Neural progenitor cell (in vitro differentiated cells): ENCODE measurements around the gene MACROD2. TPM values are rescaled to one million over a fixed set of nuclear protein-coding genes. Genes with fewer than 3 reads are reported as not detected.

ENCODE experiments used
- DNase-seq: peaks from one replicate; pipeline ENCODE4 v3.0.0-alpha.2; 2016; ENCODE audit warnings: low spot score
- H2AFZ ChIP-seq: fragments of 200-600 bp; sonication (generic); replicated peaks from 2 replicates; pipeline ENCODE4 v1.6.1; 2016; ENCODE audit warnings: antibody characterized with exemption
- H3F3A ChIP-seq: fragments of 200-600 bp; sonication (generic); 2 replicates; pipeline ENCODE4 v1.6.1; 2016; ENCODE audit warnings: antibody characterized with exemption, low read depth
- H3K27ac ChIP-seq: fragments of 200-600 bp; sonication (generic); 2 replicates; pipeline ENCODE4 v1.5.1; 2016; ENCODE audit warnings: mild to moderate bottlenecking
- H3K27me3 ChIP-seq: fragments of 200-600 bp; sonication (generic); 2 replicates; pipeline ENCODE4 v1.6.1; 2016; ENCODE audit warnings: mild to moderate bottlenecking, moderate library complexity
- H3K36me3 ChIP-seq: fragments of 200-600 bp; sonication (generic); 2 replicates; pipeline ENCODE4 v1.5.1; 2016
- H3K4me1 ChIP-seq: fragments of 200-600 bp; sonication (generic); 2 replicates; pipeline ENCODE4 v1.6.1; 2016; ENCODE audit warnings: mixed run types
- H3K4me2 ChIP-seq: fragments of 200-600 bp; sonication (generic); 2 replicates; pipeline ENCODE4 v1.6.1; 2016
- H3K4me3 ChIP-seq: fragments of 200-600 bp; sonication (generic); 2 replicates; pipeline ENCODE4 v1.5.1; 2016
- H3K79me2 ChIP-seq: fragments of 200-600 bp; sonication (generic); 2 replicates; pipeline ENCODE4 v1.6.1; 2016; ENCODE audit warnings: low read depth
- H3K9ac ChIP-seq: fragments of 200-600 bp; sonication (generic); 2 replicates; pipeline ENCODE4 v1.6.1; 2016
- H3K9me3 ChIP-seq: fragments of 200-600 bp; sonication (generic); 2 replicates; pipeline ENCODE4 v1.5.1; 2016; ENCODE audit warnings: low read depth
- H4K20me1 ChIP-seq: fragments of 200-600 bp; sonication (generic); 2 replicates; pipeline ENCODE4 v1.6.1; 2016; ENCODE audit warnings: low read depth
- H3K27ac Mint-ChIP-seq: 3 replicates; pipeline ENCODE4 v1.8.0; 2021; ENCODE audit warnings: mixed read lengths
- H3K27me3 Mint-ChIP-seq: 2 replicates; pipeline ENCODE4 v1.8.0; 2022; ENCODE audit warnings: low read depth, mild to moderate bottlenecking, inconsistent platforms, moderate library complexity, mixed read lengths; ENCODE audit not compliant: insufficient read depth
- H3K36me3 Mint-ChIP-seq: 3 replicates; pipeline ENCODE4 v1.8.0; 2021; ENCODE audit warnings: mixed read lengths
- H3K4me1 Mint-ChIP-seq: 3 replicates; pipeline ENCODE4 v1.8.0; 2021; ENCODE audit warnings: mixed read lengths
- H3K4me3 Mint-ChIP-seq: 3 replicates; pipeline ENCODE4 v1.8.0; 2021; ENCODE audit warnings: mild to moderate bottlenecking, moderate library complexity, mixed read lengths
- H3K9me3 Mint-ChIP-seq: 3 replicates; pipeline ENCODE4 v1.8.0; 2020; ENCODE audit warnings: mixed read lengths
- EZH2 ChIP-seq: fragments of 200-600 bp; sonication (generic); IDR thresholded peaks from 2 replicates; pipeline ENCODE4 v1.6.1; 2017; ENCODE audit warnings: antibody characterized with exemption, mild to moderate bottlenecking, moderate library complexity
- EZH2phosphoT487 ChIP-seq: fragments of 200-600 bp; sonication (generic); IDR thresholded peaks from 2 replicates; pipeline ENCODE4 v1.6.1; 2017; ENCODE audit warnings: antibody characterized with exemption
- total RNA-seq: library from RNA; depleted of rRNA; stranded (reverse); fragments of >200 nt; gene quantifications from 2 replicates; pipeline ENCODE4 v1.2.3, GENCODE V29; 2015; ENCODE audit warnings: low replicate concordance
- TF ChIP-seq, protein P1 (sequence below): fragments of 200-600 bp; sonication (generic); IDR thresholded peaks from 2 replicates; pipeline ENCODE4 v1.5.1; 2017; ENCODE audit warnings: antibody characterized with exemption, mild to moderate bottlenecking

The MACROD2 gene
- total RNA-seq, 1 donor from 2014 or later = 11.9 TPM

- H3K9me3 Mint-ChIP-seq = no peaks in the 10 kb centered on the region
- H3K4me2 ChIP-seq = no peak overlapping the region
These were observed 1183.3 kb downstream of the MACROD2 start for GRCh38 chr20:15178581-15178980.

GRCh38 chr20:15179381-15179780 is 1184.1 kb downstream of the MACROD2 start:
- Mint-ChIP-seq H3K4me1 (peaks cover 5% of the 10 kb centered on the region), H3K27ac (no peak overlapping the region), H3K36me3 (no peaks in the 10 kb centered on the region), H3K9me3 (no peaks in the 10 kb centered on the region), H3K27me3 (no peaks in the 10 kb centered on the region), H3K4me3 (no peak overlapping the region)
- no peaks in the 10 kb centered on the region for H3K36me3 ChIP-seq
- H3K4me1 ChIP-seq = no peaks in the 10 kb centered on the region
- DNase-seq = no peak
- no peak overlapping the region for H3K27ac ChIP-seq
- TF ChIP-seq, protein P1, sequence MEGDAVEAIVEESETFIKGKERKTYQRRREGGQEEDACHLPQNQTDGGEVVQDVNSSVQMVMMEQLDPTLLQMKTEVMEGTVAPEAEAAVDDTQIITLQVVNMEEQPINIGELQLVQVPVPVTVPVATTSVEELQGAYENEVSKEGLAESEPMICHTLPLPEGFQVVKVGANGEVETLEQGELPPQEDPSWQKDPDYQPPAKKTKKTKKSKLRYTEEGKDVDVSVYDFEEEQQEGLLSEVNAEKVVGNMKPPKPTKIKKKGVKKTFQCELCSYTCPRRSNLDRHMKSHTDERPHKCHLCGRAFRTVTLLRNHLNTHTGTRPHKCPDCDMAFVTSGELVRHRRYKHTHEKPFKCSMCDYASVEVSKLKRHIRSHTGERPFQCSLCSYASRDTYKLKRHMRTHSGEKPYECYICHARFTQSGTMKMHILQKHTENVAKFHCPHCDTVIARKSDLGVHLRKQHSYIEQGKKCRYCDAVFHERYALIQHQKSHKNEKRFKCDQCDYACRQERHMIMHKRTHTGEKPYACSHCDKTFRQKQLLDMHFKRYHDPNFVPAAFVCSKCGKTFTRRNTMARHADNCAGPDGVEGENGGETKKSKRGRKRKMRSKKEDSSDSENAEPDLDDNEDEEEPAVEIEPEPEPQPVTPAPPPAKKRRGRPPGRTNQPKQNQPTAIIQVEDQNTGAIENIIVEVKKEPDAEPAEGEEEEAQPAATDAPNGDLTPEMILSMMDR = no peak
- TF ChIP-seq EZH2phosphoT487 (no peak), EZH2 (no peak)
- H3F3A ChIP-seq = no peaks in the 10 kb centered on the region
- no peaks in the 10 kb centered on the region for H4K20me1 ChIP-seq
- H3K9ac ChIP-seq = no peak overlapping the region
- no peak overlapping the region for H3K4me3 ChIP-seq
- H2AFZ ChIP-seq = no peak overlapping the region
- no peak overlapping the region for H3K4me2 ChIP-seq
- no peaks in the 10 kb centered on the region for H3K9me3 ChIP-seq
- H3K27me3 ChIP-seq = no peaks in the 10 kb centered on the region
- H3K79me2 ChIP-seq = no peaks in the 10 kb centered on the region

More at GRCh38 chr20:15178581-15178980, 1183.3 kb downstream of the MACROD2 start:
- DNase-seq = no peak
- Histone ChIP-seq H3K27me3 (no peaks in the 10 kb centered on the region), H3K9me3 (no peaks in the 10 kb centered on the region), H3K27ac (no peak overlapping the region), H3K4me1 (no peaks in the 10 kb centered on the region), H3K79me2 (no peaks in the 10 kb centered on the region), H2AFZ (no peak overlapping the region), H3F3A (no peaks in the 10 kb centered on the region), H4K20me1 (no peaks in the 10 kb centered on the region), H3K9ac (no peak overlapping the region), H3K36me3 (no peaks in the 10 kb centered on the region), H3K4me3 (no peak overlapping the region)
- H3K27ac Mint-ChIP-seq = no peak overlapping the region
- no peak overlapping the region for H3K4me3 Mint-ChIP-seq
- no peaks in the 10 kb centered on the region for H3K36me3 Mint-ChIP-seq
- TF ChIP-seq EZH2phosphoT487 = no peak
- TF ChIP-seq EZH2 = no peak
- TF ChIP-seq, protein P1 = no peak
- no peaks in the 10 kb centered on the region for H3K27me3 Mint-ChIP-seq
- peaks cover 5% of the 10 kb centered on the region for H3K4me1 Mint-ChIP-seq

- Mint-ChIP-seq H3K27ac (no peak overlapping the region), H3K27me3 (no peaks in the 10 kb centered on the region), H3K4me1 (peaks cover 5% of the 10 kb centered on the region), H3K36me3 (no peaks in the 10 kb centered on the region), H3K9me3 (no peaks in the 10 kb centered on the region), H3K4me3 (no peak overlapping the region)
- H2AFZ ChIP-seq = no peak overlapping the region
- no peaks in the 10 kb centered on the region for H3K27me3 ChIP-seq
- no peaks in the 10 kb centered on the region for H3K4me1 ChIP-seq
- no peak overlapping the region for H3K27ac ChIP-seq
- no peaks in the 10 kb centered on the region for H3K9me3 ChIP-seq
- H3K4me2 ChIP-seq = no peak overlapping the region
- H3K9ac ChIP-seq = no peak overlapping the region
- no peak for TF ChIP-seq EZH2phosphoT487
- no peak for TF ChIP-seq EZH2
- TF ChIP-seq, protein P1 = no peak
- H4K20me1 ChIP-seq = no peaks in the 10 kb centered on the region
- H3K79me2 ChIP-seq = no peaks in the 10 kb centered on the region
- no peaks in the 10 kb centered on the region for H3F3A ChIP-seq
- DNase-seq = no peak
- H3K4me3 ChIP-seq = no peak overlapping the region
- H3K36me3 ChIP-seq = no peaks in the 10 kb centered on the region
These were observed 1184.5 kb downstream of the MACROD2 start for GRCh38 chr20:15179781-15180180.
